ENCODE results near the gene SLC38A5. TPM values are rescaled to one million over a fixed set of nuclear protein-coding genes. Genes with fewer than 3 reads are reported as not detected.
"Not testable (repeated sequence)": the region's sequence is repeated elsewhere in the genome, so short reads cannot be mapped to it uniquely, and the experiment has no call there.

Gene SLC38A5
- total and polyA plus RNA-seq, 2 experiments from 2014 or later = 20.7 to 47.7 TPM

DNA sequence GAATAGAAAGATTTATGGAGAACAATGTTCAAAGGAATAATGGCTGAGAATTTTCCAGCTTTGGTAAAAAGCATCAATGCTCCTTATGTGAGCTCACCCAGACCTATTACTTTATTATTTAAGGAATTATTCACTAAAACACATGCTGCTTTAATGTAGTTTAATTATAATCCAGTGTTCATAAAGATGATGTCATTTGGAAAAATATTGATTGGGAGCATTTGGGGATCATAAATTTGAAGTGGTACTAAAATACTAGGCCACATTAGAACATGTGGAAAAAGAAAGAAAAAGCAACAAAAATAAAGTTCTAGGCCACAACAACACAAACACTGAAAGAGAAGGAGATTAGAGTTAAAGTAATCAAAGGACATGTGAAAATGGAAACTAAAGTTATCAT is 20.0 kb downstream of the SLC38A5 start:
- no peaks in the 10 kb centered on the region for H3K4me1 ChIP-seq (ENCODE audit: insufficient read depth)
- Mint-ChIP-seq H3K4me1 (no peaks in the 10 kb centered on the region), H3K36me3 (ENCODE audit: low read depth) (no peaks in the 10 kb centered on the region), H3K27ac (no peak overlapping the region), H3K27me3 (ENCODE audit: insufficient read depth, low read depth, poor library complexity) (no peaks in the 10 kb centered on the region), H3K4me3 (no peak overlapping the region), H3K9me3 (no peaks in the 10 kb centered on the region)
- no peak overlapping the region for H3K4me2 ChIP-seq
- TF ChIP-seq POLR2AphosphoS5 (IDR thresholded peaks at IDR 0.05; ENCODE audit: low read depth) (no peak), EZH2phosphoT487 (IDR thresholded peaks at IDR 0.05; ENCODE audit: unreplicated experiment) (no peak), ZNF114 (CRISPR knock-in tag; IDR thresholded peaks at IDR 0.05) (no peak)
- TF ChIP-seq, protein P1, sequence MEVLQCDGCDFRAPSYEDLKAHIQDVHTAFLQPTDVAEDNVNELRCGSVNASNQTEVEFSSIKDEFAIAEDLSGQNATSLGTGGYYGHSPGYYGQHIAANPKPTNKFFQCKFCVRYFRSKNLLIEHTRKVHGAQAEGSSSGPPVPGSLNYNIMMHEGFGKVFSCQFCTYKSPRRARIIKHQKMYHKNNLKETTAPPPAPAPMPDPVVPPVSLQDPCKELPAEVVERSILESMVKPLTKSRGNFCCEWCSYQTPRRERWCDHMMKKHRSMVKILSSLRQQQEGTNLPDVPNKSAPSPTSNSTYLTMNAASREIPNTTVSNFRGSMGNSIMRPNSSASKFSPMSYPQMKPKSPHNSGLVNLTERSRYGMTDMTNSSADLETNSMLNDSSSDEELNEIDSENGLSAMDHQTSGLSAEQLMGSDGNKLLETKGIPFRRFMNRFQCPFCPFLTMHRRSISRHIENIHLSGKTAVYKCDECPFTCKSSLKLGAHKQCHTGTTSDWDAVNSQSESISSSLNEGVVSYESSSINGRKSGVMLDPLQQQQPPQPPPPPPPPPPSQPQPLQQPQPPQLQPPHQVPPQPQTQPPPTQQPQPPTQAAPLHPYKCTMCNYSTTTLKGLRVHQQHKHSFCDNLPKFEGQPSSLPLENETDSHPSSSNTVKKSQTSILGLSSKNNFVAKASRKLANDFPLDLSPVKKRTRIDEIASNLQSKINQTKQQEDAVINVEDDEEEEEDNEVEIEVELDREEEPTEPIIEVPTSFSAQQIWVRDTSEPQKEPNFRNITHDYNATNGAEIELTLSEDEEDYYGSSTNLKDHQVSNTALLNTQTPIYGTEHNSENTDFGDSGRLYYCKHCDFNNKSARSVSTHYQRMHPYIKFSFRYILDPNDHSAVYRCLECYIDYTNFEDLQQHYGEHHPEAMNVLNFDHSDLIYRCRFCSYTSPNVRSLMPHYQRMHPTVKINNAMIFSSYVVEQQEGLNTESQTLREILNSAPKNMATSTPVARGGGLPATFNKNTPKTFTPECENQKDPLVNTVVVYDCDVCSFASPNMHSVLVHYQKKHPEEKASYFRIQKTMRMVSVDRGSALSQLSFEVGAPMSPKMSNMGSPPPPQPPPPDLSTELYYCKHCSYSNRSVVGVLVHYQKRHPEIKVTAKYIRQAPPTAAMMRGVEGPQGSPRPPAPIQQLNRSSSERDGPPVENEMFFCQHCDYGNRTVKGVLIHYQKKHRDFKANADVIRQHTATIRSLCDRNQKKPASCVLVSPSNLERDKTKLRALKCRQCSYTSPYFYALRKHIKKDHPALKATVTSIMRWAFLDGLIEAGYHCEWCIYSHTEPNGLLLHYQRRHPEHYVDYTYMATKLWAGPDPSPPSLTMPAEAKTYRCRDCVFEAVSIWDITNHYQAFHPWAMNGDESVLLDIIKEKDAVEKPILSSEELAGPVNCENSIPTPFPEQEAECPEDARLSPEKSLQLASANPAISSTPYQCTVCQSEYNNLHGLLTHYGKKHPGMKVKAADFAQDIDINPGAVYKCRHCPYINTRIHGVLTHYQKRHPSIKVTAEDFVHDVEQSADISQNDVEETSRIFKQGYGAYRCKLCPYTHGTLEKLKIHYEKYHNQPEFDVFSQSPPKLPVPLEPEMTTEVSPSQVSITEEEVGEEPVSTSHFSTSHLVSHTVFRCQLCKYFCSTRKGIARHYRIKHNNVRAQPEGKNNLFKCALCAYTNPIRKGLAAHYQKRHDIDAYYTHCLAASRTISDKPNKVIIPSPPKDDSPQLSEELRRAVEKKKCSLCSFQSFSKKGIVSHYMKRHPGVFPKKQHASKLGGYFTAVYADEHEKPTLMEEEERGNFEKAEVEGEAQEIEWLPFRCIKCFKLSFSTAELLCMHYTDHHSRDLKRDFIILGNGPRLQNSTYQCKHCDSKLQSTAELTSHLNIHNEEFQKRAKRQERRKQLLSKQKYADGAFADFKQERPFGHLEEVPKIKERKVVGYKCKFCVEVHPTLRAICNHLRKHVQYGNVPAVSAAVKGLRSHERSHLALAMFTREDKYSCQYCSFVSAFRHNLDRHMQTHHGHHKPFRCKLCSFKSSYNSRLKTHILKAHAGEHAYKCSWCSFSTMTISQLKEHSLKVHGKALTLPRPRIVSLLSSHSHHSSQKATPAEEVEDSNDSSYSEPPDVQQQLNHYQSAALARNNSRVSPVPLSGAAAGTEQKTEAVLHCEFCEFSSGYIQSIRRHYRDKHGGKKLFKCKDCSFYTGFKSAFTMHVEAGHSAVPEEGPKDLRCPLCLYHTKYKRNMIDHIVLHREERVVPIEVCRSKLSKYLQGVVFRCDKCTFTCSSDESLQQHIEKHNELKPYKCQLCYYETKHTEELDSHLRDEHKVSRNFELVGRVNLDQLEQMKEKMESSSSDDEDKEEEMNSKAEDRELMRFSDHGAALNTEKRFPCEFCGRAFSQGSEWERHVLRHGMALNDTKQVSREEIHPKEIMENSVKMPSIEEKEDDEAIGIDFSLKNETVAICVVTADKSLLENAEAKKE (CRISPR knock-in tag; IDR thresholded peaks at IDR 0.05) = no peak
- TF ChIP-seq, protein P2, sequence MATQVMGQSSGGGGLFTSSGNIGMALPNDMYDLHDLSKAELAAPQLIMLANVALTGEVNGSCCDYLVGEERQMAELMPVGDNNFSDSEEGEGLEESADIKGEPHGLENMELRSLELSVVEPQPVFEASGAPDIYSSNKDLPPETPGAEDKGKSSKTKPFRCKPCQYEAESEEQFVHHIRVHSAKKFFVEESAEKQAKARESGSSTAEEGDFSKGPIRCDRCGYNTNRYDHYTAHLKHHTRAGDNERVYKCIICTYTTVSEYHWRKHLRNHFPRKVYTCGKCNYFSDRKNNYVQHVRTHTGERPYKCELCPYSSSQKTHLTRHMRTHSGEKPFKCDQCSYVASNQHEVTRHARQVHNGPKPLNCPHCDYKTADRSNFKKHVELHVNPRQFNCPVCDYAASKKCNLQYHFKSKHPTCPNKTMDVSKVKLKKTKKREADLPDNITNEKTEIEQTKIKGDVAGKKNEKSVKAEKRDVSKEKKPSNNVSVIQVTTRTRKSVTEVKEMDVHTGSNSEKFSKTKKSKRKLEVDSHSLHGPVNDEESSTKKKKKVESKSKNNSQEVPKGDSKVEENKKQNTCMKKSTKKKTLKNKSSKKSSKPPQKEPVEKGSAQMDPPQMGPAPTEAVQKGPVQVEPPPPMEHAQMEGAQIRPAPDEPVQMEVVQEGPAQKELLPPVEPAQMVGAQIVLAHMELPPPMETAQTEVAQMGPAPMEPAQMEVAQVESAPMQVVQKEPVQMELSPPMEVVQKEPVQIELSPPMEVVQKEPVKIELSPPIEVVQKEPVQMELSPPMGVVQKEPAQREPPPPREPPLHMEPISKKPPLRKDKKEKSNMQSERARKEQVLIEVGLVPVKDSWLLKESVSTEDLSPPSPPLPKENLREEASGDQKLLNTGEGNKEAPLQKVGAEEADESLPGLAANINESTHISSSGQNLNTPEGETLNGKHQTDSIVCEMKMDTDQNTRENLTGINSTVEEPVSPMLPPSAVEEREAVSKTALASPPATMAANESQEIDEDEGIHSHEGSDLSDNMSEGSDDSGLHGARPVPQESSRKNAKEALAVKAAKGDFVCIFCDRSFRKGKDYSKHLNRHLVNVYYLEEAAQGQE (IDR thresholded peaks at IDR 0.05; ENCODE audit: unreplicated experiment) = no peak
- TF ChIP-seq, protein P3, sequence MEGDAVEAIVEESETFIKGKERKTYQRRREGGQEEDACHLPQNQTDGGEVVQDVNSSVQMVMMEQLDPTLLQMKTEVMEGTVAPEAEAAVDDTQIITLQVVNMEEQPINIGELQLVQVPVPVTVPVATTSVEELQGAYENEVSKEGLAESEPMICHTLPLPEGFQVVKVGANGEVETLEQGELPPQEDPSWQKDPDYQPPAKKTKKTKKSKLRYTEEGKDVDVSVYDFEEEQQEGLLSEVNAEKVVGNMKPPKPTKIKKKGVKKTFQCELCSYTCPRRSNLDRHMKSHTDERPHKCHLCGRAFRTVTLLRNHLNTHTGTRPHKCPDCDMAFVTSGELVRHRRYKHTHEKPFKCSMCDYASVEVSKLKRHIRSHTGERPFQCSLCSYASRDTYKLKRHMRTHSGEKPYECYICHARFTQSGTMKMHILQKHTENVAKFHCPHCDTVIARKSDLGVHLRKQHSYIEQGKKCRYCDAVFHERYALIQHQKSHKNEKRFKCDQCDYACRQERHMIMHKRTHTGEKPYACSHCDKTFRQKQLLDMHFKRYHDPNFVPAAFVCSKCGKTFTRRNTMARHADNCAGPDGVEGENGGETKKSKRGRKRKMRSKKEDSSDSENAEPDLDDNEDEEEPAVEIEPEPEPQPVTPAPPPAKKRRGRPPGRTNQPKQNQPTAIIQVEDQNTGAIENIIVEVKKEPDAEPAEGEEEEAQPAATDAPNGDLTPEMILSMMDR (conservative IDR thresholded peaks at IDR 0.05; ENCODE audit: low read depth in 2 of 2) = no peak
- no peaks in the 10 kb centered on the region for H3K27me3 ChIP-seq (ENCODE audit: insufficient read depth)
- no peaks in the 10 kb centered on the region for H3K9me2 ChIP-seq (ENCODE audit: insufficient read depth)
- no peak overlapping the region for H3K27ac ChIP-seq (ENCODE audit: low read depth)
- no peak overlapping the region for H3K4me3 ChIP-seq
- no peaks in the 10 kb centered on the region for H3K36me3 ChIP-seq (ENCODE audit: insufficient read depth)
- H3K79me2 ChIP-seq (replicated peaks; ENCODE audit: insufficient read depth) = no peaks in the 10 kb centered on the region
- no peak overlapping the region for H2AFZ ChIP-seq
- no peaks in the 10 kb centered on the region for H3F3A ChIP-seq (replicated peaks; ENCODE audit: low read depth)
- H4K20me1 ChIP-seq (replicated peaks; ENCODE audit: insufficient read depth) = no peaks in the 10 kb centered on the region
- ATAC-seq = no peak
- DNase-seq (ENCODE audit: low spot score) = no peak

DNA sequence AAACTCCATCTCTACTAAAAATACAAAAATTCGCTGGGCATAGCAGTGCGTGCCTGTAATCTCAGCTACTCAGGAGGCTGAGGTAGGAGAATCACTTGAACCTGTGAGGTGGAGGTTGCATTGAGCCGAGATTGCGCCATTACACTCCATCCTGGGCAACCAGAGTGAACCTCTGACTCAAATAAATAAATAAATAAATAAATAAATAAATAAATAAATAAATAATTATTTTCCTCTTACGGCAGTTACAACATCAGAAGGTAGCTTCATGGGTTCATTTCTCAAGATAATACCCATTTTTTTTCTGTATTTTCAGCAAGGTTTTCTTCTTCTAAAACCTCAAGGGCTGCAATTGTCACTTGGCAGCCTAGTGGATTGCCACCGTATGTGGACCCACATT is 22.9 kb downstream of the SLC38A5 start:
- H3K79me2 ChIP-seq (replicated peaks; ENCODE audit: insufficient read depth); H3F3A ChIP-seq (replicated peaks; ENCODE audit: low read depth); H3K4me1 Mint-ChIP-seq; H3K4me3 ChIP-seq; H3K36me3 Mint-ChIP-seq (ENCODE audit: low read depth); H3K27ac Mint-ChIP-seq; H3K4me2 ChIP-seq; H3K36me3 ChIP-seq (ENCODE audit: insufficient read depth); H3K9me3 Mint-ChIP-seq; H3K9me2 ChIP-seq (ENCODE audit: insufficient read depth); ATAC-seq; H3K27me3 ChIP-seq (ENCODE audit: insufficient read depth); H4K20me1 ChIP-seq (replicated peaks; ENCODE audit: insufficient read depth); H3K4me1 ChIP-seq (ENCODE audit: insufficient read depth); H3K27ac ChIP-seq (ENCODE audit: low read depth); H2AFZ ChIP-seq; DNase-seq (ENCODE audit: low spot score); H3K27me3 Mint-ChIP-seq (ENCODE audit: insufficient read depth, low read depth, poor library complexity); H3K4me3 Mint-ChIP-seq: not testable (repeated sequence)

DNA sequence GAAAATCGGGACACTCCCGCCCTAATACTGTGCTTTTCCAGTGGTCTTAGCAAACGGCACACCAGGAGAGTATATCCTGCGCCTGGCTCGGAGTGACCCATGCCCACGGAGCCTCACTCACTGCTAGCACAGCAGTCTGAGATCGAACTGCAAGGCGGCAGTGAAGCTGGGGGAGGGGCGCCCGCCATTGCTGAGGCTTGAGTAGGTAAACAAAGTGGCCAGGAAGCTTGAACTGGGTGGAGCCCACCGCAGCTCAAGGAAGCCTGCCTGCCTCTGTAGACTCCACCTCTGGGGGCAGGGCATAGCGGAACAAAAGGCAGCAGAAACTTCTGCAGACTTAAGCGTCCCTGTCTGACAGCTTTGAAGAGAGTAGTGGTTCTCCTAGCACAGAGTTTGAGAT is 36.3 kb downstream of the SLC38A5 start:
- not testable (repeated sequence) for ATAC-seq, H3K4me3 Mint-ChIP-seq

More for the DNA sequence above, 36.3 kb downstream of the SLC38A5 start:
- H3K79me2 ChIP-seq (replicated peaks; ENCODE audit: insufficient read depth); H3K4me1 ChIP-seq (ENCODE audit: insufficient read depth); H3K36me3 ChIP-seq (ENCODE audit: insufficient read depth); H2AFZ ChIP-seq; H3K9me2 ChIP-seq (ENCODE audit: insufficient read depth); H3K27me3 Mint-ChIP-seq (ENCODE audit: insufficient read depth, low read depth, poor library complexity); H3F3A ChIP-seq (replicated peaks; ENCODE audit: low read depth); H3K4me3 ChIP-seq; H3K4me1 Mint-ChIP-seq; H3K27me3 ChIP-seq (ENCODE audit: insufficient read depth); H3K36me3 Mint-ChIP-seq (ENCODE audit: low read depth); H3K27ac Mint-ChIP-seq; DNase-seq (ENCODE audit: low spot score); H4K20me1 ChIP-seq (replicated peaks; ENCODE audit: insufficient read depth); H3K4me2 ChIP-seq; H3K27ac ChIP-seq (ENCODE audit: low read depth): not testable (repeated sequence)
- peaks cover 20% of the 10 kb centered on the region for H3K9me3 Mint-ChIP-seq
